Right renal cortex interstitium (tissue), 3 donors: ENCODE results near the gene SCUBE2. TPM values are rescaled to one million over a fixed set of nuclear protein-coding genes. Genes with fewer than 3 reads are reported as not detected.

Experiments used
- DNase-seq, 3 donors: peaks; one replicate each; pipeline ENCODE4 v3.0.0-alpha.2; 2013; ENCODE audit warnings: low read depth in 3 of 3, low spot score in 2 of 3
- polyA plus RNA-seq, 3 donors: library from polyadenylated mRNA; unstranded; fragments of 120-200 nt; gene quantifications; one replicate each; pipeline ENCODE4 v1.2.1, GENCODE V29; 2013; ENCODE audit not compliant: insufficient read length in 3 of 3

Gene SCUBE2
- polyA plus RNA-seq, 3 donors, result 5.0 to 6.1 (median 5.2) TPM

- DNase-seq, result no peak
Measured at GRCh38 chr11:9076046-9076445, 15.4 kb downstream of the SCUBE2 start.

GRCh38 chr11:9075556-9075955, 15.8 kb downstream of the SCUBE2 start:
- no peak for DNase-seq

- DNase-seq, result no peak
Measured at GRCh38 chr11:9074338-9075029, 16.9 kb downstream of the SCUBE2 start.

- no peak for DNase-seq
Measured at GRCh38 chr11:9073466-9074225, 17.8 kb downstream of the SCUBE2 start.

GRCh38 chr11:9072626-9073176, 18.7 kb downstream of the SCUBE2 start:
- DNase-seq, result no peak

- DNase-seq, result no peak
Measured at GRCh38 chr11:9071692-9072091, 19.7 kb downstream of the SCUBE2 start.

GRCh38 chr11:9070749-9071491, 20.5 kb downstream of the SCUBE2 start:
- no peak for DNase-seq

GRCh38 chr11:9069862-9070470, 21.4 kb downstream of the SCUBE2 start:
- no peak for DNase-seq

- no peak for DNase-seq
Measured at GRCh38 chr11:9069256-9069655, 22.1 kb downstream of the SCUBE2 start.

- no peak for DNase-seq
Measured at GRCh38 chr11:9066433-9066925, 24.9 kb downstream of the SCUBE2 start.

- DNase-seq, result no peak
Measured at GRCh38 chr11:9065607-9066432, 25.6 kb downstream of the SCUBE2 start.

GRCh38 chr11:9061807-9062206, 29.6 kb downstream of the SCUBE2 start:
- no peak for DNase-seq

GRCh38 chr11:9060700-9061111, 30.7 kb downstream of the SCUBE2 start:
- no peak for DNase-seq

GRCh38 chr11:9059406-9059805, 32.0 kb downstream of the SCUBE2 start:
- DNase-seq, result no peak

- no peak for DNase-seq
Measured at GRCh38 chr11:9057888-9058287, 33.5 kb downstream of the SCUBE2 start.

GRCh38 chr11:9057007-9057406, 34.4 kb downstream of the SCUBE2 start:
- no peak for DNase-seq

- no peak for DNase-seq
Measured at GRCh38 chr11:9056467-9056866, 34.9 kb downstream of the SCUBE2 start.

GRCh38 chr11:9053316-9054035, 37.9 kb downstream of the SCUBE2 start:
- DNase-seq, result no peak

GRCh38 chr11:9052316-9052715, 39.1 kb downstream of the SCUBE2 start:
- DNase-seq, result no peak
